HepG2 (cell line): ENCODE measurements around the gene LLGL2.

Source experiments
- CTCF ChIP-seq: sonication (generic); formaldehyde crosslinking; IDR thresholded peaks from 2 replicates; pipeline ENCODE4 v1.5.0; 2020; ENCODE audit warnings: mild to moderate bottlenecking, missing genetic modification reagents, moderate library complexity
- FOXK2 ChIP-seq: fragments of 450-650 bp; IDR thresholded peaks from 2 replicates; pipeline ENCODE4 v1.6.1; 2016
- ISL2 ChIP-seq: sonication (generic); formaldehyde crosslinking; IDR thresholded peaks from 2 replicates; pipeline ENCODE4 v1.5.0; 2020; ENCODE audit warnings: missing genetic modification reagents
- JUND ChIP-seq: sonication (generic); formaldehyde crosslinking; IDR thresholded peaks from 2 replicates; pipeline ENCODE4 v1.8.0; 2022; ENCODE audit warnings: mild to moderate bottlenecking, missing genetic modification reagents
- LBX2 ChIP-seq: sonication (generic); formaldehyde crosslinking; IDR thresholded peaks from 2 replicates; pipeline ENCODE4 v1.5.0; 2020; ENCODE audit warnings: missing genetic modification reagents, mild to moderate bottlenecking, borderline replicate concordance
- RAD21 ChIP-seq: fragments of 450-650 bp; formaldehyde crosslinking; IDR thresholded peaks from 2 replicates; pipeline ENCODE4 v1.5.0; 2020; ENCODE audit warnings: mild to moderate bottlenecking
- SMC3 ChIP-seq: IDR thresholded peaks from 2 replicates; pipeline ENCODE4 v1.6.1; 2011; ENCODE audit warnings: low read length, improper control_type of control experiment
- SP140L ChIP-seq: sonication (generic); formaldehyde crosslinking; IDR thresholded peaks from 2 replicates; pipeline ENCODE4 v1.4.0; 2020; ENCODE audit warnings: missing genetic modification reagents, borderline replicate concordance
- ZNF335 ChIP-seq: sonication (generic); formaldehyde crosslinking; IDR thresholded peaks from 2 replicates; pipeline ENCODE4 v1.4.0; 2020; ENCODE audit warnings: missing genetic modification reagents
- ZNF7 ChIP-seq: IDR thresholded peaks from 2 replicates; pipeline ENCODE4 v1.6.1; 2016; ENCODE audit warnings: missing biosample characterization, missing genetic modification reagents
- ZNF816 ChIP-seq: sonication (generic); formaldehyde crosslinking; IDR thresholded peaks from 2 replicates; pipeline ENCODE4 v1.8.0; 2022; ENCODE audit warnings: missing genetic modification reagents, mild to moderate bottlenecking, borderline replicate concordance

- no peak for TF ChIP-seq ZNF335
- TF ChIP-seq SP140L, result no peak
- no peak for TF ChIP-seq CTCF (CRISPR knock-in tag)
- TF ChIP-seq ISL2 (CRISPR knock-in tag), result no peak
- TF ChIP-seq RAD21 (CRISPR knock-in tag), result no peak
- no peak for TF ChIP-seq ZNF816 (CRISPR knock-in tag)
- TF ChIP-seq LBX2 (CRISPR knock-in tag), result no peak
- no peak for TF ChIP-seq JUND (CRISPR knock-in tag)
- TF ChIP-seq SMC3, result no peak
- no peak for TF ChIP-seq ZNF7 (CRISPR knock-in tag)
- TF ChIP-seq FOXK2, result no peak
Measured at GRCh38 chr17:75557852-75558665, 32.6 kb downstream of the LLGL2 start.
